ENCODE measurements around the gene PPM1D. TPM values are rescaled to one million over a fixed set of nuclear protein-coding genes. Genes with fewer than 3 reads are reported as not detected.

The PPM1D gene
- total RNA-seq, 2 experiments from 2014 or later: 17.8 to 18.8 TPM

DNA sequence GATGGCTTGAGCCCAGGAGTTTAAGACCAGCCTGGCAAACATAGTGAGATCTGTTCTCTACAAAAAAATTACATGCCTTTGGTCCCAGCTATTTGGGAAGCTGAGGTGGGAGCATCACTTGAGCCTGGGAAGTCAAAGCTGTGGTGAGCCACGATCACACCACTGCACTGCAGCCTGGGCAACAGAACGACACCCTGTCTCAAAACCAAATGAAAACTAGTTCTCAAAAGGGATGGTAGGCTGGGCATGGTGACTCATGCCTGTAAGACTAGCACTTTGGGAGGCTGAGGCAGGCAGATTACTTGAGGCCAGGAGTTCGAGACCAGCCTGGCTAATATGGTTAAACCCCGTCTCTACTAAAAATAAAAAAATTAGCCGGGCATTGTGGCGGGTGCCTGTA is 31.1 kb downstream of the PPM1D start:
- no peak overlapping the region for H3K4me3 Mint-ChIP-seq
- DNase-seq: no peak
- peaks cover 8% of the 10 kb centered on the region for H3K4me1 Mint-ChIP-seq
- CTCF ChIA-PET: interaction anchor here (0.8 to 3.6 kb wide), 4 partner anchors 9 to 36 kb away, joined by 3 to 19 read pairs (median 4); no protein-coding TSS in a partner anchor
- peaks cover 9% of the 10 kb centered on the region for H3K36me3 Mint-ChIP-seq (ENCODE audit: low read depth)
- H3K27me3 Mint-ChIP-seq: no peaks in the 10 kb centered on the region
- H3K27ac Mint-ChIP-seq: no peak overlapping the region
- POLR2A ChIA-PET: interaction anchor here (1.8 kb wide), 1 partner anchor 31 kb away, joined by 5 read pairs; the partner anchor contains the start of gene PPM1D
- no peaks in the 10 kb centered on the region for H3K9me3 Mint-ChIP-seq

DNA sequence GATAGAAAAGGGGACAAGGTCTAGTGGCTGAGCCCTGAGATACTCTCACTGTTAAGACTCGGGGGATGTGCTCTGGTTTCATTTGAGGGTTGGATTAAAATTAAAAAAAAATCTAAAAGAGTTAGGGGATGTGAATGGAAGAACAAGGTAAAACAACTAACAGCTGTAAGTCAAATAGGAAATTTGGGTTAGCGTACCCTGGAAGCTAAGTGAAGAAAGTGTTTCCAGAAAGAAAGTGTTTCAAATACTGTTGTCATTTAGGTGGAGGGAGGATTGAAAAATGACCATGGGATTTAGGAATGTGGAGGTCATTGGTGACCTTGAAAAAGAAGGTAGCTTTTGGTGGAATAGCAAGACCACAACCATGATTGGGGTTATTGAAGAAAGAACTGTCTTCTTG is 37.7 kb downstream of the PPM1D start:
- CTCF ChIA-PET: interaction anchor here (0.6 to 4.2 kb wide), 17 partner anchors 8 to 486 kb away, joined by 3 to 19 read pairs (median 5); partner anchors contain the start of gene PPM1D
- Mint-ChIP-seq H3K9me3 (no peaks in the 10 kb centered on the region), H3K4me3 (no peak overlapping the region), H3K36me3 (ENCODE audit: low read depth) (peaks cover 21% of the 10 kb centered on the region), H3K27ac (no peak overlapping the region), H3K4me1 (peaks cover 7% of the 10 kb centered on the region), H3K27me3 (no peaks in the 10 kb centered on the region)
- DNase-seq: no peak
- POLR2A ChIA-PET: interaction anchor here (0.6 to 1.0 kb wide), 2 partner anchors 10 to 1122 kb away, joined by 3 read pairs; no protein-coding TSS in a partner anchor

DNA sequence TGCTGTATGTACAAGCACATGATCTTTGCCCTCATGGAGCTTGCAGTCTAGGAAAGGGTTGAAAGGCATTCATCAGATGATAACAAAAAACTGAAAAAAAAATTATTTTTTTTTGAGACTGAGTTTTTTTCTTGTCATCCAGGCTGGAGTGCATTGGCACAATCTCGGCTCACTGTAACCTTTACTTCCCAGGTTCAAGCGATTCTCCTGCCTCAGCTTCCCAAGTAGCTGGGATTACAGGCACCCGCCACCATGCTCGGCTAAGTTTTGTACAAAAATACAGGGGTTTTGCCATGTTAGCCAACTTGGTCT is 39.0 kb downstream of the PPM1D start:
- no peaks in the 10 kb centered on the region for H3K27me3 Mint-ChIP-seq
- H3K36me3 Mint-ChIP-seq (ENCODE audit: low read depth): peaks cover 21% of the 10 kb centered on the region
- no peaks in the 10 kb centered on the region for H3K9me3 Mint-ChIP-seq
- peaks cover 7% of the 10 kb centered on the region for H3K4me1 Mint-ChIP-seq
- no peak for DNase-seq
- H3K27ac Mint-ChIP-seq: no peak overlapping the region
- no peak overlapping the region for H3K4me3 Mint-ChIP-seq
- CTCF ChIA-PET: interaction anchor here (0.8 to 4.2 kb wide), 13 partner anchors 8 to 488 kb away, joined by 3 to 19 read pairs (median 4); partner anchors contain the start of gene PPM1D
- POLR2A ChIA-PET: interaction anchor here (3.3 kb wide), 1 partner anchor 39 kb away, joined by 10 read pairs; the partner anchor contains the start of gene PPM1D

DNA sequence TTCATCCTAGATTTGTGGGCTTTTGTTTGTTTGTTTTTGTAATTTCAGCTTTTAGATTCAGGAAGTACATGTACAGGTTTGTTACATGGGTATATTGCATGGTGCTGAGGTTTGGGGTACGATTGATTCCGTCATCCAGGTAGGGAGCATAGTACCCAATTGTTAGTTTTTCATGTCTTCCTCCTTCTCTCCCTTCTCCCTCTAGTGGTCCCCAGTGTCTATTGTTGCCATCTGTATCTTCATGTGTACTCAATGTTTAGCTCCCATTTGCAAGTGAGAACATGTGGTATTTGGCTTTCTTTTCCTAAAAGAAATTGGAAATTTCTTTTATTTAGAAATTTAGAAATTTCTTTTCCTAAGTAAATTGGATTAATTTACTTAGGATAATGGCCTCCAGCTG is 40.5 kb downstream of the PPM1D start:
- ChIA-PET CTCF (interaction anchor here (0.9 to 4.2 kb wide), 6 partner anchors 10 to 75 kb away, joined by 3 to 19 read pairs (median 4); partner anchors contain the start of gene PPM1D), POLR2A (interaction anchor here (1.0 to 3.3 kb wide), 2 partner anchors 40 to 248 kb away, joined by 4 to 10 read pairs; partner anchors contain the start of gene PPM1D)
- peaks cover 7% of the 10 kb centered on the region for H3K4me1 Mint-ChIP-seq
- H3K36me3 Mint-ChIP-seq (ENCODE audit: low read depth): peaks cover 19% of the 10 kb centered on the region
- no peak overlapping the region for H3K27ac Mint-ChIP-seq
- no peak for DNase-seq
- no peaks in the 10 kb centered on the region for H3K9me3 Mint-ChIP-seq
- H3K4me3 Mint-ChIP-seq: no peak overlapping the region
- H3K27me3 Mint-ChIP-seq: no peaks in the 10 kb centered on the region

GRCh38 chr17:60641126-60641525 is 41.1 kb downstream of the PPM1D start:
- POLR2A ChIA-PET: interaction anchor here (3.3 kb wide), 1 partner anchor 41 kb away, joined by 10 read pairs; the partner anchor contains the start of gene PPM1D
- Mint-ChIP-seq H3K9me3 (no peaks in the 10 kb centered on the region), H3K36me3 (ENCODE audit: low read depth) (peaks cover 16% of the 10 kb centered on the region), H3K27me3 (no peaks in the 10 kb centered on the region), H3K4me3 (no peak overlapping the region), H3K4me1 (peaks cover 7% of the 10 kb centered on the region), H3K27ac (no peak overlapping the region)
- CTCF ChIA-PET: interaction anchor here (0.6 to 4.2 kb wide), 6 partner anchors 11 to 83 kb away, joined by 3 to 19 read pairs (median 4); no protein-coding TSS in a partner anchor
- DNase-seq: no peak

- ChIA-PET CTCF (interaction anchor here (1.5 to 4.2 kb wide), 3 partner anchors 12 to 65 kb away, joined by 4 to 19 read pairs (median 4); no protein-coding TSS in a partner anchor), POLR2A (interaction anchor here (3.3 kb wide), 1 partner anchor 42 kb away, joined by 10 read pairs; the partner anchor contains the start of gene PPM1D)
- peaks cover 9% of the 10 kb centered on the region for H3K4me1 Mint-ChIP-seq
- no peaks in the 10 kb centered on the region for H3K27me3 Mint-ChIP-seq
- peak; percentile 47 for DNase-seq
- H3K9me3 Mint-ChIP-seq: no peaks in the 10 kb centered on the region
- peaks cover 12% of the 10 kb centered on the region for H3K36me3 Mint-ChIP-seq (ENCODE audit: low read depth)
- H3K27ac Mint-ChIP-seq: no peak overlapping the region
- H3K4me3 Mint-ChIP-seq: no peak overlapping the region
These were observed 41.8 kb downstream of the PPM1D start for GRCh38 chr17:60641810-60642220.

DNA sequence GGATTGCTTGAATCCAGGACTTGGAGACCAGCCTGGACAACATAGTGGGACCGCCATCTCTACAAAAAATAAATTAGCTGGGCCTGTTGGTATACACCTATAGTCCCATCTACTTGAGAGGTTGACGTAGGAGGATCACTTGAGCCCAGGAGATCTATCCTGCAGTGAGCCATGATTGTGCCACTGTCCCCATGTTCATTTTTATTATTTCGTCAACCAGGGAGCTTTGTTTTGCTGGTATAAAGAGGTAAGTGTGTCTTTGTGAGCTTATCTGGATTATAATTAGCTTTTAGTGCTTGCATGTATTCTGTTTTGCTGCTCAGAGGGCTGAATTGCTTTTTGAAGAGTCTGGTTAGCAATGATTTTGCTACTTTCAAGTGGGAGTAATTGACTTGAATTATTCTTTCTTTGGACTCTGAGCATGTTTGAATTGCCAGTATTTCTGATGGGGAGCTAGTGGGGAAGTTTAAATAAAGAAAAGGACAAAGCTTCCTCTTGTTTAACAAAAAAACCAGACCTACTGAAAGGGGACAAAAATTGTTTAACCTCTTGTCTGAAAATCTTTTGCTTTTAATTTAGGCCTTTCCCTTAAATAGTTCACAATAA is 46.0 kb downstream of the PPM1D start:
- Mint-ChIP-seq H3K4me3 (no peak overlapping the region), H3K4me1 (peaks cover 10% of the 10 kb centered on the region), H3K9me3 (no peaks in the 10 kb centered on the region), H3K27me3 (no peaks in the 10 kb centered on the region), H3K27ac (no peak overlapping the region), H3K36me3 (ENCODE audit: low read depth) (peaks cover 23% of the 10 kb centered on the region)
- ChIA-PET CTCF (interaction anchor here (0.8 to 1.1 kb wide), 5 partner anchors 8 to 225 kb away, joined by 3 to 4 read pairs (median 4); partner anchors contain the start of gene BCAS3), POLR2A (no interaction called here)
- DNase-seq: no peak

- no peaks in the 10 kb centered on the region for H3K9me3 Mint-ChIP-seq
- POLR2A ChIA-PET: no interaction called here
These were observed 46.7 kb downstream of the PPM1D start for GRCh38 chr17:60646701-60647100.

DNA sequence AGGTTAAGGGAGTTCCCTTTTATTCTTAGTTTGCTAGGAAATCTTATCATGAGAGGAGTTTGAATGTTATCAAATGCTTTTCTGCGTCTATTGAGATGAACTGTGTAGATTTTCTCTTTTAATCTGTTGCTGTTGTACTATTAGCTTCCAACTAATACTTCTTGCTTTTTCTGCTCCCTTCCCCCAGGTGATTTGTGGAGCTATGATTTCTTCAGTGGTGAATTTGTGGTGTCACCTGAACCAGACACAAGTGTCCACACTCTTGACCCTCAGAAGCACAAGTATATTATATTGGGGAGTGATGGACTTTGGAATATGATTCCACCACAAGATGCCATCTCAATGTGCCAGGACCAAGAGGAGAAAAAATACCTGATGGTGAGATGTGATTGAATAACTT is 47.7 kb downstream of the PPM1D start:
- Mint-ChIP-seq H3K4me1 (peaks cover 12% of the 10 kb centered on the region), H3K27me3 (no peaks in the 10 kb centered on the region), H3K27ac (no peak overlapping the region), H3K4me3 (no peak overlapping the region), H3K9me3 (no peaks in the 10 kb centered on the region), H3K36me3 (ENCODE audit: low read depth) (peaks cover 29% of the 10 kb centered on the region)
- POLR2A ChIA-PET: no interaction called here
- CTCF ChIA-PET: interaction anchor here (0.8 kb wide), 1 partner anchor 9 kb away, joined by 3 read pairs; no protein-coding TSS in a partner anchor
- DNase-seq: no peak

More at GRCh38 chr17:60646701-60647100, 46.7 kb downstream of the PPM1D start:
- DNase-seq: no peak
- peaks cover 8% of the 10 kb centered on the region for H3K4me1 Mint-ChIP-seq
- no peaks in the 10 kb centered on the region for H3K27me3 Mint-ChIP-seq
- no peak overlapping the region for H3K27ac Mint-ChIP-seq
- peaks cover 25% of the 10 kb centered on the region for H3K36me3 Mint-ChIP-seq (ENCODE audit: low read depth)
- CTCF ChIA-PET: interaction anchor here (0.8 to 1.1 kb wide), 5 partner anchors 8 to 226 kb away, joined by 3 to 4 read pairs (median 4); partner anchors contain the start of gene BCAS3
- no peak overlapping the region for H3K4me3 Mint-ChIP-seq

DNA sequence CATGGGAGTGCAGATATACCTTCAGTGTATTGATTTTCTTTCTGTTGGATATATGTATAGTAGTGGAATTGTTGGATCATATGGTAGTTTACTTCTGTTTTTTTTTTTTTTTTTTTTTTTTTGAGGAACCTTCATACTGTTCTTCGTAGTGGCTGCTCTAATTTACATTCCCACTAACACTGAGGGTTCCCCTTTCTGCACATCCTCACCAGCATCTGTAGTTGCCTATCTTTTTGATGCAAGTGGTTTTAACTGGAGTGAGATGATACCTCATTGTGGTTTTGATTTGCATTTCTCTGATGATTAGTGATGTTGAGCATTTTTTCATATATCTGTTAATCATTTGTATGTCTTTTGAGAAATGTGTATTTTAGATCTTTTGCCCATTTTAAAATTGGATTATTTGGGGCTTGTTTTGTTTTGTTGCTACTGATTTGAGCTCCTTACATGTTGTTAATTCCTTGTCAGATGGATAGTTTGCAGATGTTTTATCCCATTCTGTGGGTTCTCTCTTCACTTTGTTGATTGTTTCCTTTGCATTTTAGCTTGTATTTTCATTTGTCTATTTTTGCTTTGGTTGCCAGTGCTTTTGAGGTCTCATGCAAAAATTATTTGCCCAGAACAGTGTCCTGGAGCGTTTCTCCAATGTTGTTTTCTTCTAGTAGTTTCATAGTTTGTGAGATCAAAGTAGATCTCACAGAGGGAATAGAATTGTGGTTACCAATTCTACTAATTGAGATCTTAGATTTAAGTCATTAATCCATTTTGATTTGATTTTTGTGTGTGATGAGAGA is 52.7 kb downstream of the PPM1D start:
- ChIA-PET POLR2A (no interaction called here), CTCF (no interaction called here)
- Mint-ChIP-seq H3K36me3 (ENCODE audit: low read depth) (peaks cover 36% of the 10 kb centered on the region), H3K27me3 (no peaks in the 10 kb centered on the region), H3K4me3 (no peak overlapping the region), H3K27ac (no peak overlapping the region), H3K9me3 (no peaks in the 10 kb centered on the region), H3K4me1 (peaks cover 17% of the 10 kb centered on the region)
- DNase-seq: no peak

DNA sequence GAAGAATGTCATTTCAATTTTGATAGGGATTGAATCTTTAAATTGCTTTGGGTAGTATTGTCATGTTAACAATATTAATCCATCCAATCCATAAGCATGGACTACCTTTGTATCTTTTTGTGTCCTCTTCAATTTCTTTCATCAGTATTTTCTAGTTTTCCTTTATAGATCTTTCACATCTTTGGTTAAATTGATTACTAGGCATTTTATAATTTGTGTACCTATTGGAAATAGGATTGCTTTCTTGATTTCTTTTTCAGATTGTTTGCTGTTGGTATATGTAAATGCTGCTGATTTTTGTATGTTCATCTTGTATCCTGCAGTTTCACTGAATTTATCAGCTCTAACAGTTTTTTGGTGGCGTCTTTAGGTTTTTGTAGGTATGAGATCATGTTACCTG is 53.6 kb downstream of the PPM1D start:
- H3K9me3 Mint-ChIP-seq: no peaks in the 10 kb centered on the region
- ChIA-PET CTCF (no interaction called here), POLR2A (no interaction called here)
- no peak for DNase-seq
- no peak overlapping the region for H3K4me3 Mint-ChIP-seq
- H3K27me3 Mint-ChIP-seq: no peaks in the 10 kb centered on the region
- peaks cover 33% of the 10 kb centered on the region for H3K36me3 Mint-ChIP-seq (ENCODE audit: low read depth)
- H3K27ac Mint-ChIP-seq: no peak overlapping the region
- H3K4me1 Mint-ChIP-seq: peaks cover 17% of the 10 kb centered on the region

DNA sequence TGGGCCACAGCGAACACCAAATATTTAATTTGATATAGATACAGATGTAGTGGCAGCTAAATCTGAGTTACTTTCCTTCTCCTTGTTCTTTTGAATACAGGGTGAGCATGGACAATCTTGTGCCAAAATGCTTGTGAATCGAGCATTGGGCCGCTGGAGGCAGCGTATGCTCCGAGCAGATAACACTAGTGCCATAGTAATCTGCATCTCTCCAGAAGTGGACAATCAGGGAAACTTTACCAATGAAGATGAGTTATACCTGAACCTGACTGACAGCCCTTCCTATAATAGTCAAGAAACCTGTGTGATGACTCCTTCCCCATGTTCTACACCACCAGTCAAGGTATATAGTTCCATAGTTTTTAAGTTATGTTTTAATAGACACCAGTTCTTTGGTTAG is 56.5 kb downstream of the PPM1D start:
- no peaks in the 10 kb centered on the region for H3K27me3 Mint-ChIP-seq
- peaks cover 16% of the 10 kb centered on the region for H3K4me1 Mint-ChIP-seq
- H3K4me3 Mint-ChIP-seq: no peak overlapping the region
- DNase-seq: no peak
- ChIA-PET POLR2A (no interaction called here), CTCF (interaction anchor here (1.0 kb wide), 1 partner anchor 18 kb away, joined by 3 read pairs; no protein-coding TSS in a partner anchor)
- H3K9me3 Mint-ChIP-seq: no peaks in the 10 kb centered on the region
- no peak overlapping the region for H3K27ac Mint-ChIP-seq
- peaks cover 19% of the 10 kb centered on the region for H3K36me3 Mint-ChIP-seq (ENCODE audit: low read depth)

- no peaks in the 10 kb centered on the region for H3K27me3 Mint-ChIP-seq
- peaks cover 18% of the 10 kb centered on the region for H3K36me3 Mint-ChIP-seq (ENCODE audit: low read depth)
- POLR2A ChIA-PET: no interaction called here
- peaks cover 1% of the 10 kb centered on the region for H3K4me1 Mint-ChIP-seq
- H3K27ac Mint-ChIP-seq: no peak overlapping the region
- CTCF ChIA-PET: interaction anchor here (1.1 kb wide), 1 partner anchor 18 kb away, joined by 3 read pairs; no protein-coding TSS in a partner anchor
- no peak for DNase-seq
- no peak overlapping the region for H3K4me3 Mint-ChIP-seq
- no peaks in the 10 kb centered on the region for H3K9me3 Mint-ChIP-seq
These were observed 59.2 kb downstream of the PPM1D start for GRCh38 chr17:60659156-60659555.

Measured in activated CD4-positive, alpha-beta memory T cell treated with anti-CD3 and anti-CD28 coated beads, Interleukin-2, amount 10 ng/mL, durations not matched to agents 7 days and 5 days (primary cell).